GM23338 (cell line): ENCODE results near the gene MAGI1. TPM values are rescaled to one million over a fixed set of nuclear protein-coding genes. Genes with fewer than 3 reads are reported as not detected.

Source experiments
- CREB1 ChIP-seq: fragments of 250-450 bp; sonication (Bioruptor Pico); IDR thresholded peaks from 2 replicates; pipeline ENCODE4 v1.5.0; 2020; ENCODE audit warnings: low read depth, mild to moderate bottlenecking, moderate library complexity
- CTCF ChIP-seq, 2 experiments: fragments of 200-600 bp in 1 of 2; sonication (generic) in 1 of 2; conservative IDR thresholded peaks; 2 replicates each; pipeline versions ENCODE4 v1.5.1 to v1.6.1; 2016 to 2017; ENCODE audit warnings: antibody characterized with exemption in 2 of 2, low read depth in 2 of 2, mild to moderate bottlenecking in 2 of 2, moderate library complexity in 1 of 2
- EZH2phosphoT487 ChIP-seq: fragments of 200-600 bp; sonication (generic); IDR thresholded peaks from one replicate; pipeline ENCODE4 v1.8.1; 2018; ENCODE audit warnings: antibody characterized with exemption; ENCODE audit not compliant: unreplicated experiment
- JUNB ChIP-seq: IDR thresholded peaks from one replicate; pipeline ENCODE4 v1.6.1; 2016; ENCODE audit warnings: antibody characterized with exemption; ENCODE audit not compliant: unreplicated experiment
- POLR2AphosphoS5 ChIP-seq: IDR thresholded peaks from 2 replicates; pipeline ENCODE4 v1.6.1; 2016; ENCODE audit warnings: antibody characterized with exemption, low read depth
- REST ChIP-seq: IDR thresholded peaks from one replicate; pipeline ENCODE4 v1.6.1; 2018; ENCODE audit warnings: antibody characterized with exemption; ENCODE audit not compliant: unreplicated experiment
- ZNF114 ChIP-seq: fragments of 250-450 bp; sonication (Bioruptor Pico); IDR thresholded peaks from 2 replicates; pipeline ENCODE4 v1.5.0; 2020; ENCODE audit warnings: mild to moderate bottlenecking, moderate library complexity
- ZNF331 ChIP-seq: fragments of 250-450 bp; sonication (Bioruptor Pico); IDR thresholded peaks from 2 replicates; pipeline ENCODE4 v1.5.0; 2020; ENCODE audit warnings: low read depth, mild to moderate bottlenecking, moderate library complexity
- ZNF462 ChIP-seq: fragments of 250-450 bp; sonication (Bioruptor Pico); IDR thresholded peaks from 2 replicates; pipeline ENCODE4 v1.5.0; 2020; ENCODE audit warnings: mild to moderate bottlenecking, moderate library complexity
- polyA plus RNA-seq: library from polyadenylated mRNA; unstranded; fragments of >200 nt; fragmentation: Nextera tagmentation; extraction: Ambion mirVana; gene quantifications from 2 replicates; pipeline ENCODE4 v1.2.1, GENCODE V29; 2016
- total RNA-seq: library from RNA; depleted of rRNA; stranded (reverse); fragments of >200 nt; shearing (Covaris generic); gene quantifications from 2 replicates; pipeline ENCODE4 v1.2.3, GENCODE V29; 2014

MAGI1 gene
- total and polyA plus RNA-seq, 2 experiments from 2014 or later = 27.4 to 71.2 TPM

- no peak for TF ChIP-seq ZNF462 (CRISPR knock-in tag)
- no peak for TF ChIP-seq CTCF (conservative IDR thresholded peaks at IDR 0.05; ENCODE audit: low read depth in 2 of 2)
- no peak for TF ChIP-seq ZNF331 (CRISPR knock-in tag)
- no peak for TF ChIP-seq POLR2AphosphoS5
- no peak for TF ChIP-seq JUNB
- no peak for TF ChIP-seq EZH2phosphoT487
- no peak for TF ChIP-seq ZNF114
- TF ChIP-seq REST = no peak
- TF ChIP-seq CREB1 (CRISPR knock-in tag) = no peak
These were observed 2.1 kb downstream of the MAGI1 start (continued) for GRCh38 chr3:66036586-66037148.
